Mesenchymal stem cell (in vitro differentiated cells and primary cell): ENCODE results near the gene CFAP299.
A peak's percentile ranks its signal among the peaks of the same experiment; 100 is the strongest.

Experiments
- DNase-seq: peaks from one replicate; pipeline ENCODE4 v3.0.0-alpha.2; 2013
- H2AFZ ChIP-seq: one replicate; pipeline ENCODE4 v1.6.1; 2013; ENCODE audit warnings: low read depth, mild to moderate bottlenecking, control low read depth, inconsistent platforms, low read length, moderate library complexity
- H2AK5ac ChIP-seq: 2 replicates; pipeline ENCODE4 v1.6.1; 2013; ENCODE audit warnings: low read length, moderate library complexity, mild to moderate bottlenecking, inconsistent platforms; ENCODE audit not compliant: severe bottlenecking
- H2BK120ac ChIP-seq: one replicate; pipeline ENCODE4 v1.6.1; 2013; ENCODE audit warnings: low read depth, mild to moderate bottlenecking, inconsistent platforms, low read length, moderate library complexity
- H2BK12ac ChIP-seq, 2 experiments: one replicate each; pipeline ENCODE4 v1.6.1; 2013; ENCODE audit warnings: inconsistent platforms in 2 of 2, low read length in 2 of 2, mild to moderate bottlenecking in 2 of 2, moderate library complexity in 2 of 2, control low read depth in 1 of 2
- H2BK15ac ChIP-seq: one replicate; pipeline ENCODE4 v1.6.1; 2013; ENCODE audit warnings: mild to moderate bottlenecking, low read depth, inconsistent platforms; ENCODE audit not compliant: poor library complexity, severe bottlenecking
- H2BK5ac ChIP-seq: 2 replicates; pipeline ENCODE4 v1.6.1; 2013; ENCODE audit warnings: low read depth, mild to moderate bottlenecking, low read length, control low read depth, inconsistent platforms; ENCODE audit not compliant: poor library complexity, severe bottlenecking
- H3K14ac ChIP-seq, 2 experiments: one replicate each; pipeline ENCODE4 v1.6.1; 2013; ENCODE audit warnings: inconsistent platforms in 2 of 2, low read length in 2 of 2, control low read depth in 1 of 2, mild to moderate bottlenecking in 1 of 2, moderate library complexity in 1 of 2
- H3K18ac ChIP-seq, 2 experiments: one replicate each; pipeline ENCODE4 v1.6.1; 2013; ENCODE audit warnings: inconsistent platforms in 2 of 2, low read length in 2 of 2, control low read depth in 1 of 2, low read depth in 1 of 2, mild to moderate bottlenecking in 1 of 2
- H3K23ac ChIP-seq, 2 experiments: one replicate each; pipeline ENCODE4 v1.6.1; 2013; ENCODE audit warnings: inconsistent platforms in 2 of 2, low read length in 2 of 2, mild to moderate bottlenecking in 2 of 2, moderate library complexity in 2 of 2, control low read depth in 1 of 2
- H3K27ac ChIP-seq: 2 replicates; pipeline ENCODE4 v1.5.1; 2013; ENCODE audit warnings: mild to moderate bottlenecking, moderate library complexity, low read length, control low read depth, inconsistent platforms; ENCODE audit not compliant: poor library complexity, severe bottlenecking
- H3K27me3 ChIP-seq, 2 experiments: 2 replicates each; pipeline versions ENCODE4 v1.6.1 to v1.7.0; 2013; ENCODE audit warnings: low read length in 2 of 2, mild to moderate bottlenecking in 2 of 2, moderate library complexity in 2 of 2, control low read depth in 1 of 2, inconsistent platforms in 1 of 2; ENCODE audit not compliant: control insufficient read depth in 1 of 2, insufficient read depth in 1 of 2
- H3K36me3 ChIP-seq, 2 experiments: 2 replicates each; pipeline versions ENCODE4 v1.6.1 to v1.7.0; 2013; ENCODE audit warnings: low read length in 2 of 2, control low read depth in 1 of 2, inconsistent platforms in 1 of 2, low read depth in 1 of 2, mild to moderate bottlenecking in 1 of 2; ENCODE audit not compliant: insufficient read depth in 2 of 2, control insufficient read depth in 1 of 2
- H3K4ac ChIP-seq, 2 experiments: one replicate each; pipeline ENCODE4 v1.6.1; 2013; ENCODE audit warnings: inconsistent platforms in 2 of 2, low read length in 2 of 2, mild to moderate bottlenecking in 2 of 2, moderate library complexity in 2 of 2, control low read depth in 1 of 2, low read depth in 1 of 2
- H3K4me1 ChIP-seq: 2 replicates; pipeline ENCODE4 v1.6.1; 2013; ENCODE audit warnings: low read depth, low read length, control low read depth; ENCODE audit not compliant: control insufficient read depth, insufficient read depth
- H3K4me2 ChIP-seq: 2 replicates; pipeline ENCODE4 v1.6.1; 2013; ENCODE audit warnings: low read length, mild to moderate bottlenecking, inconsistent platforms; ENCODE audit not compliant: poor library complexity, severe bottlenecking
- H3K4me3 ChIP-seq, 2 experiments: 2 replicates each; pipeline versions ENCODE4 v1.5.1 to v1.7.0; 2013; ENCODE audit warnings: low read length in 2 of 2, mild to moderate bottlenecking in 2 of 2, control low read depth in 1 of 2, low read depth in 1 of 2; ENCODE audit not compliant: insufficient read depth in 1 of 2
- H3K79me1 ChIP-seq: replicated peaks from 2 replicates; pipeline ENCODE4 v1.6.1; 2013; ENCODE audit warnings: mild to moderate bottlenecking, control low read depth, low read length, inconsistent platforms; ENCODE audit not compliant: poor library complexity, severe bottlenecking
- H3K9ac ChIP-seq: 2 replicates; pipeline ENCODE4 v1.7.0; 2013; ENCODE audit warnings: mild to moderate bottlenecking, low read length, moderate library complexity
- H3K9me3 ChIP-seq: 2 replicates; pipeline ENCODE4 v1.7.0; 2013; ENCODE audit warnings: mild to moderate bottlenecking, low read length; ENCODE audit not compliant: control insufficient read depth
- H4K8ac ChIP-seq: one replicate; pipeline ENCODE4 v1.6.1; 2013; ENCODE audit warnings: inconsistent platforms, mild to moderate bottlenecking, low read length, moderate library complexity
- H4K91ac ChIP-seq: one replicate; pipeline ENCODE4 v1.6.1; 2013; ENCODE audit warnings: mild to moderate bottlenecking, low read length, inconsistent platforms
- WGBS: methylation state at CpG from one replicate; pipeline ENCODE4 v1.1.7; 2013; ENCODE audit warnings: mixed read lengths; 5-methylcytosine and 5-hydroxymethylcytosine counted together

CFAP299 gene

DNA sequence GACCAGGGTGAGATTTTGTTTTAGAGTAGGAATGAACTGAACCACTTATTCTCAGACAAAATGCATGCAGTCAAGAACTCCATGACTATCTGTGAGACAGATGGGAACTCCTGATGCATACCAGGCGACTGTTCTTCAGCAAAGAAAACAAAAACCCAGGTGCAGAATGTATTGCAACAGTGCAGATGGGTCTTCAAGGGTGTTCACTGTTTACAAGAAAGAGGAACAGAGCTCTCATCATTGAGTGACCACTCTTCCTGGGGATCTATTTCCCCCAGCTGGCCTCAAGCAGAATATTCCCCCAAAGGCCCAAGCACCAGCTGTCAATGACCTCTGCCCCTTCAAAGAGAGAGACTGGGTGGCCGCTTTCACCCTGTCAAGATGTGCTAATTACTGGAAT, 655.3 kb downstream of the CFAP299 start:
- H3K4ac ChIP-seq, result no peak overlapping the region

DNA sequence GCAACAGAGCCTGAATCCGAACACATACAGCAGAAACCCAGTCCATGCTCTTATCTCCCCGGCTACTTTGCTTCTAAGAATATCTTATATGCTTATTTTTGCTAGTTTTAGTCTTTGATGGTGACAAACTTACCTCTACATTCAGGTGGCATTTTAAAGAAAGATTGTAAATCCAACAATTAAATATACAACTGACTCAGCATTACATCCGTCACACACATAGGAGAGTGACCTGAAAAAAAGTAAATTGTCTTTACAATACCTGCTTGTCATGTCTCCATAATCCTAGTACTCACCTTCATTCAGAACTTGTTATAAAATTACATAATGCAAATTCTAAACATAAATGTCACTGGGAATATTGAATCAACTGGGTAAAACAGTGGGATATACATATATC, 664.4 kb downstream of the CFAP299 start:
- Histone ChIP-seq H3K79me1 (no peaks in the 10 kb centered on the region), H3K4ac (no peak overlapping the region), H3K9ac (no peak overlapping the region), H3K36me3 (no peaks in the 10 kb centered on the region), H2BK120ac (no peak overlapping the region), H3K4me2 (no peak overlapping the region), H2AK5ac (no peak overlapping the region), H3K4me3 (no peak overlapping the region), H3K14ac (no peak overlapping the region), H2BK5ac (no peak overlapping the region), H3K9me3 (no peaks in the 10 kb centered on the region), H3K4me1 (no peaks in the 10 kb centered on the region), H3K18ac (no peak overlapping the region), H3K23ac (no peak overlapping the region), H2AFZ (no peak overlapping the region), H2BK15ac (no peak overlapping the region), H2BK12ac (no peak overlapping the region), H4K8ac (no peak overlapping the region), H3K27me3 (no peaks in the 10 kb centered on the region), H3K27ac (no peak overlapping the region), H4K91ac (no peak overlapping the region)
- no peak for DNase-seq
- WGBS, result 83% methylated on average over 1 of the region's 3 CpGs

More for the DNA sequence above, 655.3 kb downstream of the CFAP299 start:
- Histone ChIP-seq H4K91ac (no peak overlapping the region), H2BK15ac (no peak overlapping the region), H3K14ac (no peak overlapping the region), H3K18ac (no peak overlapping the region), H3K4me3 (no peak overlapping the region), H3K9me3 (peaks cover 3% of the 10 kb centered on the region), H3K4me1 (no peaks in the 10 kb centered on the region), H3K9ac (no peak overlapping the region), H2BK120ac (no peak overlapping the region), H3K36me3 (no peaks in the 10 kb centered on the region), H3K4me2 (no peak overlapping the region), H2BK5ac (no peak overlapping the region), H2AK5ac (no peak overlapping the region), H3K27me3 (no peaks in the 10 kb centered on the region), H3K23ac (no peak overlapping the region), H2AFZ (no peak overlapping the region), H4K8ac (no peak overlapping the region), H2BK12ac (no peak overlapping the region), H3K79me1 (no peaks in the 10 kb centered on the region), H3K27ac (no peak overlapping the region)
- no peak for DNase-seq
- 35% methylated on average over 2 of the region's 2 CpGs for WGBS

DNA sequence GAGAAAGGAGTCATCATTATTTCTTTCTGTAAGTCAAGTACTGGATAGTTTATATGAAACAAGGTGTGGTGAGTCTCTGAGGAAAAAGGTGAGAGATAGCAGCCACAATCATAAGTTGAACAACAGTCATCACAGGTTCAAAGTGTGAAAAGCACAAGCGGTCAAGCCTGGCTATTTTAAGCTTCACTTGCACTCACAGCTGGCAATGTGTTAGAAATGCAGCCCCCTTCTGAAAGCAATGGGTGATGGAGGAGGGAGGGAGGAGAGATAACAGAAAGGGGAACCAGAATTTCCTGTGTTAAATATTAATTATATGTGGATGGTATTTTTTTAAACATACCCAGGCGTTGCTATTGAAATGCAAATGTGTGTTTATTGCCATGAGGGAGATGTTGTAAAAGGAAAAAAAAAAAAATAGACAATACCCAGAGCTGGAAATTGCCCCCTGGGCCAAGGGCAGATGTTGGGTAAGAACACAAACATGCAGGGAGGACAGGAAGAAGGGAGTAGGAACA, 668.1 kb downstream of the CFAP299 start:
- H4K8ac ChIP-seq, result no peak overlapping the region
- H3K4me3 ChIP-seq, result no peak overlapping the region
- no peak for DNase-seq
- no peak overlapping the region for H2AK5ac ChIP-seq
- no peak overlapping the region for H3K9ac ChIP-seq
- no peaks in the 10 kb centered on the region for H3K4me1 ChIP-seq
- H3K9me3 ChIP-seq, result no peaks in the 10 kb centered on the region
- no peak overlapping the region for H2AFZ ChIP-seq
- H2BK120ac ChIP-seq, result no peak overlapping the region
- H3K18ac ChIP-seq, result no peak overlapping the region
- H3K79me1 ChIP-seq, result no peaks in the 10 kb centered on the region
- H4K91ac ChIP-seq, result no peak overlapping the region
- no peak overlapping the region for H2BK15ac ChIP-seq
- WGBS, result 8% methylated on average over 1 of the region's 2 CpGs
- peak overlapping the region in 1 of 2 experiments; percentile 27 for H3K23ac ChIP-seq
- H3K36me3 ChIP-seq, result no peaks in the 10 kb centered on the region
- H2BK5ac ChIP-seq, result no peak overlapping the region
- H3K27me3 ChIP-seq, result no peaks in the 10 kb centered on the region
- H3K27ac ChIP-seq, result no peak overlapping the region
- no peak overlapping the region for H3K4me2 ChIP-seq
- H3K14ac ChIP-seq, result no peak overlapping the region
- no peak overlapping the region for H2BK12ac ChIP-seq
- H3K4ac ChIP-seq, result no peak overlapping the region

DNA sequence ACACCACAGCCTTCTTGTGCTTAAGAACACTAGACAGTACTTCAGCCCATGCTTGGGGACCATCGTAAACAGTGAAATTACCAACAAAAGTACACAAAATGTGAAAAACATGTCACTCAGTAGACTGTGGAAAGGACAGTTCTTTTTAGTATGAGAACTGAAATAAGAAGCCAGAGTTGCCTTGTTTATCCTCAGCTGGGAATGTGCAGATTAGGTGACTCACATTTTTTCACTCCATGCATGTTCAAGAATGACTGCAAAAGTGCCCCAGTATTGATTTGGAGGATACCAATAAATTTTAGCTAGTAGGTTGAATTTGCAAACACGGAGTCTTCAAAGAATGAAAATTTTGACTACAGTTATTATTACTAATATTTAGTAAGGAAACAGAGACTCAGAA, 671.9 kb downstream of the CFAP299 start:
- no peak for DNase-seq
- Histone ChIP-seq H2AFZ (no peak overlapping the region), H3K4me2 (no peak overlapping the region), H3K79me1 (no peaks in the 10 kb centered on the region), H2AK5ac (no peak overlapping the region), H2BK15ac (no peak overlapping the region), H3K27me3 (no peaks in the 10 kb centered on the region), H3K36me3 (no peaks in the 10 kb centered on the region), H3K9me3 (no peaks in the 10 kb centered on the region), H3K9ac (no peak overlapping the region), H2BK12ac (no peak overlapping the region), H3K4me1 (no peaks in the 10 kb centered on the region), H3K4ac (no peak overlapping the region), H3K27ac (no peak overlapping the region), H3K23ac (no peak overlapping the region), H2BK120ac (no peak overlapping the region), H3K4me3 (no peak overlapping the region), H3K14ac (no peak overlapping the region), H2BK5ac (no peak overlapping the region), H4K91ac (no peak overlapping the region), H4K8ac (no peak overlapping the region), H3K18ac (no peak overlapping the region)
- WGBS, result no CpG with 5 or more reads among the region's 2 CpGs
